Measurements from ENCODE around the gene NRL.

Gene NRL

DNA sequence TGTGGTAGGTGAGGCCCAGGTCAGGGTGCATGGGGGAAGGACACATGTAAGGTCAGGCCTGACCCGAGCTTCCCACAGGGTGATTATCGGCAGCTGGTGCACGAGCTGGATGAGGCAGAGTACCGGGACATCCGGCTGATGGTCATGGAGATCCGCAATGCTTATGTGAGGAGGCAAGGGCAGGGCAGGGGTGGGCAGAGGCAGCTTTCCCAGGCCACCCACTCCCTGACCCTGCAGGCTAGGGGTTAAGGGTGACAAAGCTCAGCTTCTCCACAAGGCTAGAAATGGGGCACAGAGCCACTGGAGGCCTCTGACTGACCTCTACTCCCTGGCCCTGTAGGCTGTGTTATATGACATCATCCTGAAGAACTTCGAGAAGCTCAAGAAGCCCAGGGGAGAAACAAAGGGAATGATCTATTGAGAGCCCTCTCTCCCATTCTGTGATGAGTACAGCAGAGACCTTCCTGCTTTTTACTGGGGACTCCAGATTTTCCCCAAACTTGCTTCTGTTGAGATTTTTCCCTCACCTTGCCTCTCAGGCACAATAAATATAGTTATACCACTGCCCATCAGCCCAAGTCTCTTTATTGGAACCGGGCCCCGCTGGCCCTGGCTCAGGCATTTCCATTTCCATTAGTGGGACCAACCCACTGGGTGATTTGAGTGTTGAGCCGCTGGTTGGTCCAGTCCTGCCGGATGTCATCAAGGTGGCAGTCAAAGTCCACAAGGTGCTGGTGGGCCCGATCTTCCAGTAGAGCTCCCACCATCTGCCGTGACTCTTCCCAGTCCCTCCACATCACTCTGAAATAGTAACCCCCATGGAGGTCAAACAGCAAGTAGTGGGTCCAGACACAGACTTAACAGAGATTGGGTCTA, 23.9 kb upstream of the NRL start:
- no peak overlapping the region for H3K27ac ChIP-seq (ENCODE audit: low read length)
- peaks cover 52% of the 10 kb centered on the region for H3K79me2 ChIP-seq (ENCODE audit: low read length)
- H3K27me3 ChIP-seq (ENCODE audit: low read depth, low read length) = no peaks in the 10 kb centered on the region
- no peak overlapping the region for H3K4me3 ChIP-seq (ENCODE audit: low read length)
- no peak overlapping the region for H3K9ac ChIP-seq (ENCODE audit: low read length)
- peaks cover 31% of the 10 kb centered on the region for H3K36me3 ChIP-seq (replicated peaks; ENCODE audit: low read depth, low read length)
- no peaks in the 10 kb centered on the region; the same call in 1 of the 2 replicates for H4K20me1 ChIP-seq (ENCODE audit: insufficient read depth, low read length)
- TF ChIP-seq, protein P1, sequence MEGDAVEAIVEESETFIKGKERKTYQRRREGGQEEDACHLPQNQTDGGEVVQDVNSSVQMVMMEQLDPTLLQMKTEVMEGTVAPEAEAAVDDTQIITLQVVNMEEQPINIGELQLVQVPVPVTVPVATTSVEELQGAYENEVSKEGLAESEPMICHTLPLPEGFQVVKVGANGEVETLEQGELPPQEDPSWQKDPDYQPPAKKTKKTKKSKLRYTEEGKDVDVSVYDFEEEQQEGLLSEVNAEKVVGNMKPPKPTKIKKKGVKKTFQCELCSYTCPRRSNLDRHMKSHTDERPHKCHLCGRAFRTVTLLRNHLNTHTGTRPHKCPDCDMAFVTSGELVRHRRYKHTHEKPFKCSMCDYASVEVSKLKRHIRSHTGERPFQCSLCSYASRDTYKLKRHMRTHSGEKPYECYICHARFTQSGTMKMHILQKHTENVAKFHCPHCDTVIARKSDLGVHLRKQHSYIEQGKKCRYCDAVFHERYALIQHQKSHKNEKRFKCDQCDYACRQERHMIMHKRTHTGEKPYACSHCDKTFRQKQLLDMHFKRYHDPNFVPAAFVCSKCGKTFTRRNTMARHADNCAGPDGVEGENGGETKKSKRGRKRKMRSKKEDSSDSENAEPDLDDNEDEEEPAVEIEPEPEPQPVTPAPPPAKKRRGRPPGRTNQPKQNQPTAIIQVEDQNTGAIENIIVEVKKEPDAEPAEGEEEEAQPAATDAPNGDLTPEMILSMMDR (IDR thresholded peaks at IDR 0.05; ENCODE audit: low read depth, low read length) = no peak
- TF ChIP-seq EZH2phosphoT487 (IDR thresholded peaks at IDR 0.05; ENCODE audit: low read depth) = no peak
- H3K4me2 ChIP-seq (ENCODE audit: low read length) = no peak overlapping the region
- no peak overlapping the region for H2AFZ ChIP-seq (ENCODE audit: low read depth, low read length)
- no peaks in the 10 kb centered on the region for H3K9me3 ChIP-seq (ENCODE audit: insufficient read depth, low read length)
- H3K4me1 ChIP-seq (ENCODE audit: low read length) = peaks cover 31% of the 10 kb centered on the region

GRCh38 chr14:24137529-24138395, 23.0 kb upstream of the NRL start:
- no peak overlapping the region for H3K9ac ChIP-seq (ENCODE audit: low read length)
- H3K4me3 ChIP-seq (ENCODE audit: low read length) = no peak overlapping the region
- H3K4me2 ChIP-seq (ENCODE audit: low read length) = peak overlapping the region; percentile 94; the same call in 1 of the 2 replicates
- H3K9me3 ChIP-seq (ENCODE audit: insufficient read depth, low read length) = no peaks in the 10 kb centered on the region
- H2AFZ ChIP-seq (ENCODE audit: low read depth, low read length) = no peak overlapping the region
- H3K4me1 ChIP-seq (ENCODE audit: low read length) = peaks cover 31% of the 10 kb centered on the region
- H3K27me3 ChIP-seq (ENCODE audit: low read depth, low read length) = no peaks in the 10 kb centered on the region
- no peak for TF ChIP-seq EZH2phosphoT487 (IDR thresholded peaks at IDR 0.05; ENCODE audit: low read depth)
- TF ChIP-seq, protein P1 (IDR thresholded peaks at IDR 0.05; ENCODE audit: low read depth, low read length) = no peak
- H3K36me3 ChIP-seq (replicated peaks; ENCODE audit: low read depth, low read length) = peaks cover 31% of the 10 kb centered on the region
- H4K20me1 ChIP-seq (ENCODE audit: insufficient read depth, low read length) = no peaks in the 10 kb centered on the region; the same call in 1 of the 2 replicates
- H3K27ac ChIP-seq (ENCODE audit: low read length) = peak overlapping the region; percentile 87; the same call in 1 of the 2 replicates
- peaks cover 52% of the 10 kb centered on the region for H3K79me2 ChIP-seq (ENCODE audit: low read length)

GRCh38 chr14:24136684-24137528, 22.2 kb upstream of the NRL start:
- no peak overlapping the region for H2AFZ ChIP-seq (ENCODE audit: low read depth, low read length)
- peaks cover 27% of the 10 kb centered on the region for H3K4me1 ChIP-seq (ENCODE audit: low read length)
- H3K9me3 ChIP-seq (ENCODE audit: insufficient read depth, low read length) = no peaks in the 10 kb centered on the region
- H3K4me2 ChIP-seq (ENCODE audit: low read length) = peak overlapping the region; percentile 94
- H3K36me3 ChIP-seq (replicated peaks; ENCODE audit: low read depth, low read length) = peaks cover 31% of the 10 kb centered on the region
- peak overlapping the region; percentile 94 for H3K4me3 ChIP-seq (ENCODE audit: low read length)
- peak overlapping the region; percentile 87 for H3K27ac ChIP-seq (ENCODE audit: low read length)
- H3K27me3 ChIP-seq (ENCODE audit: low read depth, low read length) = no peaks in the 10 kb centered on the region
- peak overlapping the region; percentile 98 for H3K9ac ChIP-seq (ENCODE audit: low read length)
- TF ChIP-seq EZH2phosphoT487 (IDR thresholded peaks at IDR 0.05; ENCODE audit: low read depth) = no peak
- TF ChIP-seq, protein P1 (IDR thresholded peaks at IDR 0.05; ENCODE audit: low read depth, low read length) = no peak
- no peaks in the 10 kb centered on the region; the same call in 1 of the 2 replicates for H4K20me1 ChIP-seq (ENCODE audit: insufficient read depth, low read length)
- H3K79me2 ChIP-seq (ENCODE audit: low read length) = peaks cover 52% of the 10 kb centered on the region
